IMR-90 (cell line): ENCODE measurements around the gene OPCML.

Experiments
- CTCF ChIP-seq: conservative IDR thresholded peaks from 2 replicates; pipeline ENCODE4 v1.5.1; 2012; ENCODE audit warnings: mild to moderate bottlenecking, low read depth, low read length, improper control_type of control experiment
- SMC3 ChIP-seq: fragments of 150-350 bp; IDR thresholded peaks from 2 replicates; pipeline ENCODE4 v1.6.1; 2016; ENCODE audit warnings: low read depth, mild to moderate bottlenecking, antibody characterized with exemption, low read length, moderate library complexity

DNA sequence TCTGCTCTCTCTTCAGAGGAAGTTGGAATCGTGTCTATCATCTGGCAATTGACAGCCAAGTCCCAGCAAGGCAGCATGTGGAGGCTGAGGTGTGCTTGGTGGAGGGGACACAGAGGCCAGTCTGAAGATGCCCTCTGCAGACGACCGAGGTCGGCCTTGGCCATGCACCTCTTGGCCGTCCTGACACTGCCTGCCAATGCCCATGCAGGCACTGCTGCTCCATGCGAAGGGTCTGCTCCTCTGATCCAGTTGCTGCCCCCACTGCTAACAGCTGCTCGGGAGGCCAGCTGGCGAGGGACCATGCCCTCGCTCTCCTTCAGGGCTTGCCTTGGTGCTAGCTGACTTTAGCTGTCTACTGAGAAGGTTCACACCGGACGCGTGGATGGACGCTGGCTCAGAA, 527.9 kb downstream of the OPCML start:
- TF ChIP-seq CTCF (no peak), SMC3 (no peak)
